Ascending aorta (tissue), 2 donors: ENCODE measurements around the gene ENTPD6. TPM values are rescaled to one million over a fixed set of nuclear protein-coding genes. Genes with fewer than 3 reads are reported as not detected.

Experiments
- DNase-seq, 2 donors: peaks; one replicate each; pipeline ENCODE4 v3.0.0-alpha.2; 2019; ENCODE audit warnings: low spot score in 2 of 2
- H3K27ac ChIP-seq, 2 donors: fragments of 200-600 bp; sonication (generic); one replicate each; pipeline ENCODE4 v1.5.1; 2016 to 2017; ENCODE audit warnings: mild to moderate bottlenecking in 1 of 2
- H3K27me3 ChIP-seq: fragments of 200-600 bp; sonication (generic); one replicate; pipeline ENCODE4 v1.5.1; 2017
- H3K36me3 ChIP-seq, 2 donors: fragments of 200-600 bp; sonication (generic); one replicate each; pipeline ENCODE4 v1.5.1; 2016
- H3K4me1 ChIP-seq, 2 donors: fragments of 200-600 bp; sonication (generic); one replicate each; pipeline ENCODE4 v1.5.1; 2016 to 2017; ENCODE audit warnings: mild to moderate bottlenecking in 1 of 2
- H3K4me3 ChIP-seq, 2 donors: fragments of 200-600 bp; sonication (generic); one replicate each; pipeline ENCODE4 v1.5.1; 2016 to 2017; ENCODE audit warnings: mild to moderate bottlenecking in 1 of 2
- H3K9me3 ChIP-seq, 2 donors: fragments of 200-600 bp; sonication (generic); one replicate each; pipeline ENCODE4 v1.5.1; 2016
- intact Hi-C: fragments of 100-400 bp; cut with DNase I; formaldehyde crosslinking; loops from one replicate; pipeline ENCODE4 v1.15.1; 2023
- total RNA-seq: library from RNA; depleted of rRNA; stranded (reverse); fragments of >200 nt; gene quantifications from one replicate; pipeline ENCODE4 v1.1.0, GENCODE V29; 2016
- TF ChIP-seq, protein P1 (sequence below), 3 experiments: fragments of 200-600 bp in 2 of 3; fragments of 450-650 bp in 1 of 3; sonication (generic) in 2 of 3; IDR thresholded peaks; one replicate each; pipeline ENCODE4 v1.5.1; 2016 to 2019; ENCODE audit warnings: antibody characterized with exemption in 3 of 3, mild to moderate bottlenecking in 1 of 3, moderate library complexity in 1 of 3

The ENTPD6 gene
- total RNA-seq, 1 donor from 2014 or later: 66.5 TPM

DNA sequence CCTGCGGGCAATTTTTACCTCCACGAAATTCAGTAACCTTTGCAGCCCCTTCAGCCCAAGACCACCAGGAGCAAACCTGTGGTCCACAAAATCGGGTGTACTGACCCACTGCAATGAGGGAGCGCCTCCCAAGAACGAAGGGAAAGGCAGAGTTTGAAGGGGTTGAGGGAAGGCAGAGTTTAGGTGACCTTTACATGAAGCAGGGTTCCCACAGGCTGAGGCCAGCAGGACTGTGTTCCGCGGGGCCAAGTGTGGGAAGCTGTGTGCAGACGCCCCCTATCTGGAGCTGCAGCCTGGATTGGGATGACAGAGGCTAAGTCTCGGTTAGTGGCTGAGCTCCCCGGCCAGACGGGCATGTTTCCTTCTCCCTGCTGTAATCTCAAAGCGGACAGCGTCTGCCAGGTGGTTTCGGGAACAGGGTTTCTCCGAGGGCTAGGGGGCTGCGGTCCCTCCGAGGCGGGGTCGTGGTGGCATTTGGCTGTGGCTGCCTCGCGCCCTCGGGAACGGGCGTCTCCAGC lies 51.5 kb downstream of the ENTPD6 start:
- intact Hi-C loops: loop anchor here (1.0 to 10.0 kb wide), 6 partner anchors 9 to 288 kb away; partner anchors contain the start of genes ABHD12 and ACSS1
- H3K27ac ChIP-seq: peak overlapping the region; percentile 94 to 98
- H3K4me3 ChIP-seq: peak overlapping the region; percentile 77 to 98
- H3K4me1 ChIP-seq: peaks cover 12 to 31% of the 10 kb centered on the region in 2 donors
- no peaks in the 10 kb centered on the region for H3K27me3 ChIP-seq
- no peaks in the 10 kb centered on the region for H3K36me3 ChIP-seq
- peak in 1 of 2 donors; percentile 85 for DNase-seq
- TF ChIP-seq, protein P1, sequence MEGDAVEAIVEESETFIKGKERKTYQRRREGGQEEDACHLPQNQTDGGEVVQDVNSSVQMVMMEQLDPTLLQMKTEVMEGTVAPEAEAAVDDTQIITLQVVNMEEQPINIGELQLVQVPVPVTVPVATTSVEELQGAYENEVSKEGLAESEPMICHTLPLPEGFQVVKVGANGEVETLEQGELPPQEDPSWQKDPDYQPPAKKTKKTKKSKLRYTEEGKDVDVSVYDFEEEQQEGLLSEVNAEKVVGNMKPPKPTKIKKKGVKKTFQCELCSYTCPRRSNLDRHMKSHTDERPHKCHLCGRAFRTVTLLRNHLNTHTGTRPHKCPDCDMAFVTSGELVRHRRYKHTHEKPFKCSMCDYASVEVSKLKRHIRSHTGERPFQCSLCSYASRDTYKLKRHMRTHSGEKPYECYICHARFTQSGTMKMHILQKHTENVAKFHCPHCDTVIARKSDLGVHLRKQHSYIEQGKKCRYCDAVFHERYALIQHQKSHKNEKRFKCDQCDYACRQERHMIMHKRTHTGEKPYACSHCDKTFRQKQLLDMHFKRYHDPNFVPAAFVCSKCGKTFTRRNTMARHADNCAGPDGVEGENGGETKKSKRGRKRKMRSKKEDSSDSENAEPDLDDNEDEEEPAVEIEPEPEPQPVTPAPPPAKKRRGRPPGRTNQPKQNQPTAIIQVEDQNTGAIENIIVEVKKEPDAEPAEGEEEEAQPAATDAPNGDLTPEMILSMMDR (IDR thresholded peaks at IDR 0.05): peak; percentile 21 to 59 (median 28)
- H3K9me3 ChIP-seq: no peaks in the 10 kb centered on the region

GRCh38 chr20:25247518-25247955 lies 52.0 kb downstream of the ENTPD6 start:
- Histone ChIP-seq H3K4me3 (peak overlapping the region; percentile 77 to 98), H3K27ac (peak overlapping the region; percentile 94 to 98), H3K9me3 (no peaks in the 10 kb centered on the region), H3K36me3 (peaks cover 0 to under 1% of the 10 kb centered on the region in 2 donors), H3K4me1 (peaks cover 12 to 36% of the 10 kb centered on the region in 2 donors), H3K27me3 (no peaks in the 10 kb centered on the region)
- intact Hi-C loops: loop anchor here (1.0 to 10.0 kb wide), 6 partner anchors 9 to 287 kb away; partner anchors contain the start of genes ABHD12 and ACSS1
- DNase-seq: peak in 1 of 2 donors; percentile 77
- TF ChIP-seq, protein P1 (IDR thresholded peaks at IDR 0.05): no peak

DNA sequence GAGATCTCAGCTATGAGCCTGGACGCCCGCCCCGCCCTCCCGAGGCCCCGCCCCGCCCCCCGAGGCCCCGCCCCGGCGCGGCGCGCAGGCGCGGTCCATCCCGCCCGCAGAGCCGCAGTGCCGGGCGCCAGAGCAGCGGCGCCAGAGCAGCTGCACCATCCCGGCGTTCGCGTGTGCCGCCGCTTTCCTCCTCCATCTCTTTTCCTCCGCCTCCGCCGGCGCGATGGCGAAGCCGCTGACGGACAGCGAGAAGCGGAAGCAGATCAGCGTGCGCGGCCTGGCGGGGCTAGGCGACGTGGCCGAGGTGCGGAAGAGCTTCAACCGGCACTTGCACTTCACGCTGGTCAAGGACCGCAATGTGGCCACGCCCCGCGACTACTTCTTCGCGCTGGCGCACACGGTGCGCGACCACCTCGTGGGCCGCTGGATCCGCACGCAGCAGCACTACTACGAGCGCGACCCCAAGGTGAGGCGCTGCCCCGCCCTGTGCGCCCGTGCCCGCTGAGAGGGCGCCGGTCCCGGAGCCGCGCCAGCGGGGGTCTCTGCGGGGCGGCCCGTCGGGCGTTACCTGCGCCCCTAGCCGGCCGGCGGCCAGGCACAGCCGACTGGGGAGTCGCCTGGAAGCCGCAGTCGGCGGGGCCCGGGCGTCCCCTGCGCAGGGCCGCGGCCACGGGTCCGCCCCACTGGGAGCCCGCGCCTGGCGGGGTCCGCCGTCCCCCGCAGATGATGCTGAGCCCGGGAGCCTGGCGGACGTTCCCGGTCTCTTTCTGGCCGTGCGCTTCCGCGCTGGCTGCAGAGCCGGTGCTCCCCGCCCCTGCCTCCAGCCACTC lies 52.7 kb downstream of the ENTPD6 start, which contains the start of gene PYGB:
PYGB (plus strand) TSS at position 130 of the 830 bp plus-strand sequence; CDS start at position 224, 94 bp downstream.
- TF ChIP-seq, protein P1 (IDR thresholded peaks at IDR 0.05): no peak
- DNase-seq: peak in 1 of 2 donors; percentile 85
- peak within 1 kb of the TSS; percentile 94 to 98 for H3K27ac ChIP-seq
- no peaks in the 10 kb centered on the region for H3K9me3 ChIP-seq
- no peaks in the 10 kb centered on the region for H3K27me3 ChIP-seq
- H3K4me1 ChIP-seq: peaks cover 12 to 38% of the 10 kb centered on the region in 2 donors
- H3K4me3 ChIP-seq: peak within 1 kb of the TSS; percentile 77 to 98
- H3K36me3 ChIP-seq: peaks cover 0 to 7% of the 10 kb centered on the region in 2 donors
- intact Hi-C loops: loop anchor here (1.0 to 10.0 kb wide), 8 partner anchors 10 to 287 kb away; partner anchors contain the start of genes ABHD12, ACSS1, APMAP and ENTPD6

DNA sequence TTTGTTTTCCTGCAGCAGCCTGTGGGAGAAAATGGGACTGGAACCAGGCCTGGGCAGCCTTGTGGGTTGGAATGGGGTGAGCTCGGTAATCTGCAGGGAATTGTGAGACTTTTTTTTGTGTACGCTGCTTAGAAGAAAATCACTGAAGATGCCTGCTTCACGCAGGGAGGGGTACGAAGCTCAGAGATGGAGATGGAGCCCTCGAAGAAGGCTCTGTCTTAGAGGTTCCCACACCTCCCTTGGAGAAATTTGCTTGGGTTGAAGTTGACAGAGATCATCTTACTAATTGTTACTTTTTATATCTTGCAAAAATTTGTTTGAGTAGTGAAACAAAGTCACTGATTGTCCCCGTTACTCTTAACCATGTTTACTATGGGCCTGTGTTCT lies 53.3 kb downstream of the ENTPD6 start:
- no peak for DNase-seq
- H3K27ac ChIP-seq: peak overlapping the region; percentile 94 to 98
- TF ChIP-seq, protein P1 (IDR thresholded peaks at IDR 0.05): no peak

GRCh38 chr20:25249198-25249931 lies 53.9 kb downstream of the ENTPD6 start:
- peak in 1 of 2 donors; percentile 66 for DNase-seq
- no peaks in the 10 kb centered on the region for H3K9me3 ChIP-seq
- peaks cover 0 to 8% of the 10 kb centered on the region in 2 donors for H3K36me3 ChIP-seq
- intact Hi-C loops: loop anchor here (2.0 to 10.0 kb wide), 4 partner anchors 43 to 285 kb away; partner anchors contain the start of genes ACSS1 and APMAP
- peak overlapping the region; percentile 77 to 98 for H3K4me3 ChIP-seq
- TF ChIP-seq, protein P1 (IDR thresholded peaks at IDR 0.05): no peak
- peak overlapping the region; percentile 49 to 98 for H3K27ac ChIP-seq
- peaks cover 12 to 41% of the 10 kb centered on the region in 2 donors for H3K4me1 ChIP-seq
- H3K27me3 ChIP-seq: no peaks in the 10 kb centered on the region

More for the DNA sequence above, 53.3 kb downstream of the ENTPD6 start:
- Histone ChIP-seq H3K4me1 (peaks cover 12 to 41% of the 10 kb centered on the region in 2 donors), H3K4me3 (peak overlapping the region; percentile 77 to 98), H3K9me3 (no peaks in the 10 kb centered on the region), H3K36me3 (peaks cover 0 to 8% of the 10 kb centered on the region in 2 donors), H3K27me3 (no peaks in the 10 kb centered on the region)
- intact Hi-C loops: loop anchor here (1.0 to 10.0 kb wide), 5 partner anchors 44 to 286 kb away; partner anchors contain the start of genes ACSS1, APMAP and ENTPD6
